IMR-90 (cell line): ENCODE results near the gene CROT. TPM values are rescaled to one million over a fixed set of nuclear protein-coding genes. Genes with fewer than 3 reads are reported as not detected.

Experiments used
- ATAC-seq: fragments of 200-7000 bp; cut with Tn5 transposase; 2 replicates; pipeline ENCODE4 v1.9.1; 2020; ENCODE audit warnings: low read depth, mild to moderate bottlenecking, moderate library complexity
- BruUV-seq: library from RNA; stranded (reverse); fragments of 400-500 nt; replicated peaks from 2 replicates; lab custom pipeline; 2021; lab: Mats Ljungman, UMichigan
- CTCF ChIA-PET: fragments of 300-600 bp; formaldehyde crosslinking; extraction: SDS; loops from one replicate; lab custom pipeline; 2021; ENCODE audit warnings: antibody characterized with exemption; lab: Yijun Ruan, JAX
- POLR2A ChIA-PET: fragments of 300-600 bp; sonication (Branson Sonifier 250); formaldehyde crosslinking; loops from one replicate; lab custom pipeline; 2022; ENCODE audit warnings: antibody characterized with exemption; ENCODE audit not compliant: unreplicated experiment; lab: Charles Lee
- DNase-seq: peaks from one replicate; pipeline ENCODE4 v3.0.0; 2013
- H2AFZ ChIP-seq: replicated peaks from 2 replicates; pipeline ENCODE3; 2013; ENCODE audit warnings: low read length, mild to moderate bottlenecking; ENCODE audit not compliant: poor library complexity
- H2AK5ac ChIP-seq: 2 replicates; pipeline ENCODE4 v1.6.1; 2013; ENCODE audit warnings: low read depth, low read length, inconsistent platforms
- H2AK9ac ChIP-seq: replicated peaks from 2 replicates; pipeline ENCODE3; 2013; ENCODE audit warnings: mild to moderate bottlenecking, low read depth, low read length, moderate library complexity; ENCODE audit not compliant: poor library complexity
- H2BK120ac ChIP-seq: 2 replicates; pipeline ENCODE4 v1.6.1; 2013; ENCODE audit warnings: low read depth, low read length, inconsistent platforms
- H2BK15ac ChIP-seq: 3 replicates; pipeline ENCODE4 v1.6.1; 2013; ENCODE audit warnings: low read depth, low read length, inconsistent platforms
- H2BK20ac ChIP-seq: 2 replicates; pipeline ENCODE4 v1.6.1; 2013; ENCODE audit warnings: low read depth, mild to moderate bottlenecking, inconsistent platforms, low read length, moderate library complexity
- H2BK5ac ChIP-seq: 2 replicates; pipeline ENCODE4 v1.6.1; 2013; ENCODE audit warnings: mild to moderate bottlenecking, low read depth, low read length, inconsistent platforms; ENCODE audit not compliant: poor library complexity, severe bottlenecking
- H3K14ac ChIP-seq: replicated peaks from 2 replicates; pipeline ENCODE4 v1.6.1; 2013; ENCODE audit warnings: low read depth, low read length, inconsistent platforms
- H3K18ac ChIP-seq: 2 replicates; pipeline ENCODE4 v1.6.1; 2013; ENCODE audit warnings: low read depth, low read length, control low read depth
- H3K23ac ChIP-seq: 2 replicates; pipeline ENCODE4 v1.6.1; 2013; ENCODE audit warnings: low read depth, low read length, inconsistent platforms
- H3K27ac ChIP-seq: 2 replicates; pipeline ENCODE4 v1.5.1; 2013; ENCODE audit warnings: mild to moderate bottlenecking, control low read depth, low read length; ENCODE audit not compliant: insufficient read depth
- H3K27me3 ChIP-seq: 2 replicates; pipeline ENCODE4 v1.6.1; 2013; ENCODE audit warnings: low read length; ENCODE audit not compliant: control insufficient read depth, insufficient read depth
- H3K36me3 ChIP-seq: 2 replicates; pipeline ENCODE4 v1.6.1; 2013; ENCODE audit warnings: low read length, mixed read lengths; ENCODE audit not compliant: control insufficient read depth, insufficient read depth
- H3K4ac ChIP-seq: 2 replicates; pipeline ENCODE4 v1.6.1; 2013; ENCODE audit warnings: low read depth, low read length, inconsistent platforms
- H3K4me1 ChIP-seq: 2 replicates; pipeline ENCODE4 v1.6.1; 2013; ENCODE audit warnings: low read length, mixed read lengths; ENCODE audit not compliant: control insufficient read depth, insufficient read depth
- H3K4me2 ChIP-seq: 2 replicates; pipeline ENCODE4 v1.6.1; 2013; ENCODE audit warnings: low read depth, mild to moderate bottlenecking, control low read depth, low read length, moderate library complexity
- H3K4me3 ChIP-seq: 2 replicates; pipeline ENCODE4 v1.5.1; 2013; ENCODE audit warnings: low read depth, mild to moderate bottlenecking, control low read depth, low read length, moderate library complexity; ENCODE audit not compliant: insufficient read depth
- H3K56ac ChIP-seq: 2 replicates; pipeline ENCODE4 v1.6.1; 2013; ENCODE audit warnings: low read length, inconsistent platforms; ENCODE audit not compliant: insufficient read depth; ENCODE audit errors: extremely low read depth
- H3K79me1 ChIP-seq, 2 experiments: 2 replicates each; pipeline ENCODE4 v1.6.1; 2013; ENCODE audit warnings: low read length in 2 of 2, inconsistent platforms in 1 of 2, low read depth in 1 of 2
- H3K9ac ChIP-seq: 2 replicates; pipeline ENCODE4 v1.6.1; 2013; ENCODE audit warnings: low read depth, low read length, control low read depth
- H3K9me1 ChIP-seq: 2 replicates; pipeline ENCODE4 v1.6.1; 2013; ENCODE audit warnings: low read length, inconsistent platforms; ENCODE audit not compliant: insufficient read depth
- H3K9me3 ChIP-seq: 2 replicates; pipeline ENCODE4 v1.6.1; 2013; ENCODE audit warnings: low read length; ENCODE audit not compliant: control insufficient read depth, insufficient read depth
- H4K20me1 ChIP-seq: 2 replicates; pipeline ENCODE4 v1.6.1; 2013; ENCODE audit warnings: low read length, inconsistent platforms; ENCODE audit not compliant: insufficient read depth
- H4K5ac ChIP-seq: 2 replicates; pipeline ENCODE4 v1.6.1; 2013; ENCODE audit warnings: mild to moderate bottlenecking, low read depth, low read length, control low read depth
- H4K8ac ChIP-seq, 2 experiments: 2 replicates each; pipeline ENCODE4 v1.6.1; 2013; ENCODE audit warnings: low read depth in 2 of 2, low read length in 2 of 2, control low read depth in 1 of 2, inconsistent platforms in 1 of 2
- H4K91ac ChIP-seq: 2 replicates; pipeline ENCODE4 v1.6.1; 2013; ENCODE audit warnings: low read depth, low read length, inconsistent platforms; ENCODE audit not compliant: insufficient read depth
- CEBPB ChIP-seq: IDR thresholded peaks from 2 replicates; pipeline ENCODE4 v1.6.1; 2012; ENCODE audit warnings: low read depth, low read length, improper control_type of control experiment
- MXI1 ChIP-seq: IDR thresholded peaks from 2 replicates; pipeline ENCODE4 v1.6.1; 2012; ENCODE audit warnings: low read depth, mild to moderate bottlenecking, low read length, moderate library complexity, borderline replicate concordance
- WGBS, 2 experiments: methylation state at CpG; one replicate each; pipeline versions ENCODE4 v1.1.5 to v1.1.7; 2013; ENCODE audit warnings: missing lambda C conversion rate in 2 of 2; ENCODE audit not compliant: insufficient read length in 1 of 2; ENCODE audit errors: extremely low coverage in 2 of 2; 5-methylcytosine and 5-hydroxymethylcytosine counted together
- dilution Hi-C: fragments of 300-500 bp; cut with HindIII; formaldehyde crosslinking; loops from one replicate; pipeline ENCODE4 v1.14.3; 2018; ENCODE audit warnings: low sequenced_read_pairs; ENCODE audit not compliant: unreplicated experiment
- in situ Hi-C: fragments of 300-500 bp; cut with MboI; formaldehyde crosslinking; loops from 3 replicates; pipeline ENCODE4 v1.14.3; 2019; ENCODE audit warnings: low sequenced_read_pairs, inconsistent platforms, mixed read lengths
- intact Hi-C: fragments of 100-400 bp; cut with micrococcal nuclease; formaldehyde crosslinking; loops from 2 replicates; pipeline ENCODE4 v1.10.0; 2022
- polyA plus RNA-seq, 3 experiments: library from polyadenylated mRNA; depleted of rRNA; stranded (reverse); fragments of >200 nt; gene quantifications; 2 replicates each; pipeline ENCODE4 v1.2.3, GENCODE V29; 2012; ENCODE audit warnings: low replicate concordance in 1 of 3
- total RNA-seq: library from RNA; depleted of rRNA; stranded (reverse); fragments of >200 nt; gene quantifications from 2 replicates; pipeline ENCODE4 v1.2.3, GENCODE V29; 2012

CROT gene
- total and polyA plus RNA-seq, 2 of the 4 experiments (the other 2 are of a cell fraction): 7.5 to 10.0 TPM

- Histone ChIP-seq H3K4me3 (no peak overlapping the region), H3K36me3 (no peaks in the 10 kb centered on the region), H3K14ac (no peak overlapping the region), H3K79me1 (no peaks in the 10 kb centered on the region), H3K9ac (no peak overlapping the region), H3K27ac (no peak overlapping the region), H3K9me3 (no peaks in the 10 kb centered on the region), H2BK120ac (no peak overlapping the region; the same call in 1 of the 2 replicates), H4K8ac (no peak overlapping the region), H3K4me1 (peaks cover 13% of the 10 kb centered on the region), H3K9me1 (peaks cover 6% of the 10 kb centered on the region; the same call in 1 of the 2 replicates), H4K91ac (no peak overlapping the region), H2AFZ (no peak overlapping the region), H2BK15ac (no peak overlapping the region), H2BK5ac (peak overlapping the region; percentile 86), H3K4me2 (no peak overlapping the region), H3K27me3 (peaks cover 2% of the 10 kb centered on the region; the same call in 1 of the 2 replicates), H2AK5ac (no peak overlapping the region), H3K56ac (no peak overlapping the region), H3K18ac (no peak overlapping the region), H2AK9ac (no peak overlapping the region), H4K20me1 (no peaks in the 10 kb centered on the region), H3K23ac (no peak overlapping the region), H4K5ac (no peak overlapping the region), H2BK20ac (no peak overlapping the region), H3K4ac (no peak overlapping the region)
- ATAC-seq: peak; percentile 61
- TF ChIP-seq MXI1: no peak
- TF ChIP-seq CEBPB: peak; percentile 58
- DNase-seq: peak; percentile 82
- no TSS peak for BruUV-seq
- WGBS, 2 experiments: no CpG with 5 or more reads among the region's 1 CpG
- intact Hi-C loops: loop anchor here (1.0 kb wide), 1 partner anchor 68 kb away; the partner anchor contains the start of gene CROT
- in situ Hi-C loops: loop anchor here (25.0 kb wide), 1 partner anchor 476 kb away; no protein-coding TSS in a partner anchor
- dilution Hi-C loops: no loop called here
- CTCF ChIA-PET: interaction anchor here (0.8 to 7.4 kb wide), 2 partner anchors 96 to 101 kb away, joined by 4 to 60 read pairs; no protein-coding TSS in a partner anchor
- POLR2A ChIA-PET: interaction anchor here (3.8 kb wide), 1 partner anchor 97 kb away, joined by 15 read pairs; no protein-coding TSS in a partner anchor
Observed at GRCh38 chr7:87413029-87413428, 67.6 kb downstream of the CROT start.
